Fibroblast of gingiva (primary cell): ENCODE data around the gene RIGI.
"Not testable (repeated sequence)": the region's sequence is repeated elsewhere in the genome, so short reads cannot be mapped to it uniquely, and the experiment has no call there.

Source experiments
- DNase-seq: peaks from one replicate; pipeline ENCODE4 v3.0.0-alpha.2; 2011; ENCODE audit warnings: low read depth

RIGI gene

GRCh38 chr9:32526707-32527048, 682 bp upstream of the RIGI start:
- DNase-seq = no peak

GRCh38 chr9:32525709-32526030, 326 bp downstream of the RIGI start:
- no peak for DNase-seq

GRCh38 chr9:32524892-32525708, 896 bp downstream of the RIGI start:
- DNase-seq = peak; percentile 6

- DNase-seq = not testable (repeated sequence)
Observed at GRCh38 chr9:32524558-32524891, 1.5 kb downstream of the RIGI start.

- no peak for DNase-seq
Observed at GRCh38 chr9:32523910-32524309, 2.1 kb downstream of the RIGI start.

- no peak for DNase-seq
Observed at GRCh38 chr9:32518276-32518675, 7.7 kb downstream of the RIGI start.

- DNase-seq = no peak
Observed at GRCh38 chr9:32516241-32516640, 9.8 kb downstream of the RIGI start.

GRCh38 chr9:32508728-32509127, 17.3 kb downstream of the RIGI start:
- DNase-seq = no peak

GRCh38 chr9:32503008-32503407, 23.0 kb downstream of the RIGI start:
- DNase-seq = no peak

- DNase-seq = peak; percentile 61
Observed at GRCh38 chr9:32502464-32502863, 23.5 kb downstream of the RIGI start.

- DNase-seq = no peak
Observed at GRCh38 chr9:32501868-32502267, 24.1 kb downstream of the RIGI start.

- no peak for DNase-seq
Observed at GRCh38 chr9:32500768-32501167, 25.2 kb downstream of the RIGI start.

GRCh38 chr9:32497921-32498320, 28.1 kb downstream of the RIGI start:
- no peak for DNase-seq

- DNase-seq = no peak
Observed at GRCh38 chr9:32490601-32491000, 35.4 kb downstream of the RIGI start.

- peak; percentile 46 for DNase-seq
Observed at GRCh38 chr9:32487981-32488380, 38.0 kb downstream of the RIGI start.

- DNase-seq = no peak
Observed at GRCh38 chr9:32486839-32487562, 39.0 kb downstream of the RIGI start.

GRCh38 chr9:32483343-32483742, 42.7 kb downstream of the RIGI start:
- DNase-seq = no peak
